CD14-positive monocyte (primary cell): Measurements from ENCODE around the gene ADSS1. TPM values are rescaled to one million over a fixed set of nuclear protein-coding genes. Genes with fewer than 3 reads are reported as not detected.

ENCODE experiments used
- DNase-seq, 3 donors: peaks; one replicate each; pipeline ENCODE4 v3.0.0-alpha.2; 2011 to 2022
- H2AFZ ChIP-seq: 2 replicates; pipeline ENCODE4 v1.6.0; 2012; ENCODE audit warnings: mild to moderate bottlenecking, low read depth, low read length, inconsistent platforms; ENCODE audit not compliant: insufficient read depth, poor library complexity, severe bottlenecking
- H3K27ac ChIP-seq, 2 donors: 1 replicate in 1 of 2; 2 replicates in 1 of 2; pipeline ENCODE4 v1.5.1; 2012 to 2013; ENCODE audit warnings: low read length in 2 of 2, control low read depth in 1 of 2, inconsistent platforms in 1 of 2, low read depth in 1 of 2, mild to moderate bottlenecking in 1 of 2
- H3K27me3 ChIP-seq, 2 donors: one replicate each; pipeline versions ENCODE4 v1.6.0 to v1.6.1; 2011 to 2013; ENCODE audit warnings: low read length in 2 of 2; ENCODE audit not compliant: control insufficient read depth in 2 of 2, insufficient read depth in 2 of 2
- H3K36me3 ChIP-seq, 2 donors: replicated peaks in 1 of 2; 1 replicate in 1 of 2; 2 replicates in 1 of 2; pipeline versions ENCODE4 v1.5.1 to v1.6.1; 2012 to 2013; ENCODE audit warnings: low read length in 2 of 2, control low read depth in 1 of 2, inconsistent platforms in 1 of 2, mild to moderate bottlenecking in 1 of 2; ENCODE audit not compliant: insufficient read depth in 2 of 2, control insufficient read depth in 1 of 2
- H3K4me1 ChIP-seq, 2 donors: 1 replicate in 1 of 2; 2 replicates in 1 of 2; pipeline versions ENCODE4 v1.5.1 to v1.6.1; 2012 to 2013; ENCODE audit warnings: low read length in 2 of 2, control low read depth in 1 of 2, inconsistent platforms in 1 of 2, mild to moderate bottlenecking in 1 of 2, moderate library complexity in 1 of 2; ENCODE audit not compliant: insufficient read depth in 2 of 2, control insufficient read depth in 1 of 2
- H3K4me2 ChIP-seq: replicated peaks from 2 replicates; pipeline ENCODE3; 2012; ENCODE audit warnings: low read length, moderate library complexity, mild to moderate bottlenecking; ENCODE audit not compliant: poor library complexity, severe bottlenecking; ENCODE audit errors: extremely low read depth
- H3K4me3 ChIP-seq, 3 experiments: fragments of 200-600 bp in 1 of 3; sonication (generic) in 1 of 3; replicated peaks in 1 of 3; 1 replicate in 2 of 3; 2 replicates in 1 of 3; pipeline ENCODE4 v1.5.1; 2011 to 2013; ENCODE audit warnings: low read length in 3 of 3, mild to moderate bottlenecking in 3 of 3, control low read depth in 2 of 3, low read depth in 2 of 3, inconsistent platforms in 1 of 3, moderate library complexity in 1 of 3
- H3K79me2 ChIP-seq: 2 replicates; pipeline ENCODE4 v1.6.0; 2012; ENCODE audit warnings: mild to moderate bottlenecking, control low read depth, inconsistent platforms, low read length, moderate library complexity; ENCODE audit not compliant: insufficient read depth
- H3K9ac ChIP-seq: 2 replicates; pipeline ENCODE4 v1.6.0; 2017; ENCODE audit warnings: low read length, mild to moderate bottlenecking; ENCODE audit not compliant: insufficient read depth, poor library complexity, severe bottlenecking
- H3K9me3 ChIP-seq, 2 donors: replicated peaks in 1 of 2; 1 replicate in 1 of 2; 2 replicates in 1 of 2; pipeline versions ENCODE4 v1.5.1 to v1.6.1; 2012 to 2013; ENCODE audit warnings: low read length in 2 of 2, control low read depth in 1 of 2; ENCODE audit not compliant: control insufficient read depth in 1 of 2, insufficient read depth in 1 of 2
- H4K20me1 ChIP-seq: 2 replicates; pipeline ENCODE4 v1.6.0; 2012; ENCODE audit warnings: mild to moderate bottlenecking, low read length, control low read depth, moderate library complexity; ENCODE audit not compliant: insufficient read depth
- H3K27ac Mint-ChIP-seq, 7 donors: one replicate each; pipeline ENCODE4 v1.8.0; 2020; ENCODE audit warnings: mild to moderate bottlenecking in 7 of 7, mixed read lengths in 7 of 7, moderate library complexity in 6 of 7, inconsistent platforms in 2 of 7
- H3K27me3 Mint-ChIP-seq, 3 donors: one replicate each; pipeline ENCODE4 v1.8.0; 2021 to 2022; ENCODE audit warnings: low read depth in 3 of 3, mild to moderate bottlenecking in 3 of 3, mixed read lengths in 3 of 3, moderate library complexity in 3 of 3, inconsistent platforms in 1 of 3
- H3K36me3 Mint-ChIP-seq, 2 donors: one replicate each; pipeline ENCODE4 v1.8.0; 2020; ENCODE audit warnings: mixed read lengths in 2 of 2, inconsistent platforms in 1 of 2, mild to moderate bottlenecking in 1 of 2
- H3K4me1 Mint-ChIP-seq: one replicate; pipeline ENCODE4 v1.8.0; 2020; ENCODE audit warnings: mild to moderate bottlenecking, mixed read lengths
- H3K4me3 Mint-ChIP-seq, 2 donors: one replicate each; pipeline ENCODE4 v1.8.0; 2020; ENCODE audit warnings: mild to moderate bottlenecking in 2 of 2, mixed read lengths in 2 of 2, moderate library complexity in 1 of 2
- H3K9me3 Mint-ChIP-seq, 7 donors: one replicate each; pipeline ENCODE4 v1.8.0; 2020 to 2022; ENCODE audit warnings: mixed read lengths in 7 of 7, mild to moderate bottlenecking in 6 of 7, moderate library complexity in 6 of 7, inconsistent platforms in 2 of 7
- WGBS: methylation state at CpG from one replicate; pipeline ENCODE4 v1.1.5; 2013; ENCODE audit warnings: missing lambda C conversion rate; ENCODE audit not compliant: insufficient coverage; 5-methylcytosine and 5-hydroxymethylcytosine counted together
- intact Hi-C, 2 donors: fragments of 100-400 bp; cut with micrococcal nuclease; formaldehyde crosslinking; loops; one replicate each; pipeline versions ENCODE4 v1.15.0 to v1.15.1; 2023
- polyA plus RNA-seq, 3 donors: library from polyadenylated mRNA; depleted of rRNA in 1 of 3; unstranded in 2 of 3; stranded (reverse) in 1 of 3; fragments of 300-500 nt in 2 of 3; fragments of >200 nt in 1 of 3; fragmentation: Illumina TruSeq in 2 of 3; gene quantifications; 1 replicate in 2 of 3; 2 replicates in 1 of 3; pipeline ENCODE4 v1.2.3, GENCODE V29; 2012 to 2021
- TF ChIP-seq, protein P1 (sequence below): fragments of 200-600 bp; IDR thresholded peaks from one replicate; pipeline ENCODE4 v1.8.0; 2022; ENCODE audit warnings: antibody characterized with exemption, mild to moderate bottlenecking

ADSS1 gene
- polyA plus RNA-seq, 3 donors: 0.61 to 3.7 (median 0.64) TPM

DNA sequence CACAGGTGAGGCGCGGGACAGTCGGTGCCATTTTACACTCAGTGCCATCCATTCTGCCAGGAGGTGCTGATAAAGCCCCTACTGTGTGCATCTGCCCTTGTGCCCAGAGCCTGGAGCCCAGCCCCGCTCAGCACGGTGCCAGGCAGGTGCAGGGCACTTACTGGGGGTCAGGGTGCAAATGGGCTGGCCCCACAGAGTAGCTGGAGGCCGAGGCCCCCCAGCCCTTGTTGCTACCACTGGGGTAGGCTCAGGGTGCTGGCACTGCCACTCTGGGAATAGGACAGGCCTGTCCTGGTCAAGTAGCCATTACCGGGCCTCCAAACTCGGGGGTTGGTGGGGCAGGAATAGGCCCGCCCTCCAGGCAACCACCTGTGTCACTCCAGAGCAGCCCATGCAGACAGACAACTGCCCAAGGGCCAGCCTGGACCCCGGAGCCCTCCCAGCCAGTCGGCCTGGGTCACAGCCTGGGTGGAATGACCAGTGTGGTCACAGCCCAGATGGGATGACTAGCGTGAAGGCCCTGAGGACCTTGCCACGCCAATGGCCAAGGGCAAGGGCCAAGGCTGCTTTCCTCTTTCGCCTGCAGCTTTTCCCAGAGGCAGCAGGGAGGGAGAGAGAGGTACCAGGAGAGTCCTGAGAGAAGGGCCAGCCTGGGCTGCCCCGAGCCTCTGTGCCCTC is 31.6 kb upstream of the ADSS1 start:
- no peaks in the 10 kb centered on the region for H3K9me3 ChIP-seq
- Mint-ChIP-seq H3K27me3 (peaks cover 7 to 9% (median 8%) of the 10 kb centered on the region in 3 donors), H3K4me3 (no peak overlapping the region), H3K9me3 (no peaks in the 10 kb centered on the region), H3K27ac (no peak overlapping the region), H3K4me1 (peaks cover 48% of the 10 kb centered on the region), H3K36me3 (peaks cover 6 to 11% of the 10 kb centered on the region in 2 donors)
- DNase-seq: no peak
- H3K4me2 ChIP-seq: no peak overlapping the region
- 97% methylated on average over 13 of the region's 15 CpGs for WGBS
- intact Hi-C loops: no loop called here
- peaks cover 0 to 12% of the 10 kb centered on the region in 2 donors for H3K27me3 ChIP-seq
- no peaks in the 10 kb centered on the region for H3K36me3 ChIP-seq
- peaks cover 22% of the 10 kb centered on the region for H3K79me2 ChIP-seq
- no peak overlapping the region for H3K4me3 ChIP-seq
- TF ChIP-seq, protein P1, sequence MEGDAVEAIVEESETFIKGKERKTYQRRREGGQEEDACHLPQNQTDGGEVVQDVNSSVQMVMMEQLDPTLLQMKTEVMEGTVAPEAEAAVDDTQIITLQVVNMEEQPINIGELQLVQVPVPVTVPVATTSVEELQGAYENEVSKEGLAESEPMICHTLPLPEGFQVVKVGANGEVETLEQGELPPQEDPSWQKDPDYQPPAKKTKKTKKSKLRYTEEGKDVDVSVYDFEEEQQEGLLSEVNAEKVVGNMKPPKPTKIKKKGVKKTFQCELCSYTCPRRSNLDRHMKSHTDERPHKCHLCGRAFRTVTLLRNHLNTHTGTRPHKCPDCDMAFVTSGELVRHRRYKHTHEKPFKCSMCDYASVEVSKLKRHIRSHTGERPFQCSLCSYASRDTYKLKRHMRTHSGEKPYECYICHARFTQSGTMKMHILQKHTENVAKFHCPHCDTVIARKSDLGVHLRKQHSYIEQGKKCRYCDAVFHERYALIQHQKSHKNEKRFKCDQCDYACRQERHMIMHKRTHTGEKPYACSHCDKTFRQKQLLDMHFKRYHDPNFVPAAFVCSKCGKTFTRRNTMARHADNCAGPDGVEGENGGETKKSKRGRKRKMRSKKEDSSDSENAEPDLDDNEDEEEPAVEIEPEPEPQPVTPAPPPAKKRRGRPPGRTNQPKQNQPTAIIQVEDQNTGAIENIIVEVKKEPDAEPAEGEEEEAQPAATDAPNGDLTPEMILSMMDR: no peak
- H3K9ac ChIP-seq: no peak overlapping the region
- H4K20me1 ChIP-seq: peaks cover 56% of the 10 kb centered on the region
- no peak overlapping the region for H3K27ac ChIP-seq
- no peak overlapping the region for H2AFZ ChIP-seq
- peaks cover 39 to 64% of the 10 kb centered on the region in 2 donors for H3K4me1 ChIP-seq

DNA sequence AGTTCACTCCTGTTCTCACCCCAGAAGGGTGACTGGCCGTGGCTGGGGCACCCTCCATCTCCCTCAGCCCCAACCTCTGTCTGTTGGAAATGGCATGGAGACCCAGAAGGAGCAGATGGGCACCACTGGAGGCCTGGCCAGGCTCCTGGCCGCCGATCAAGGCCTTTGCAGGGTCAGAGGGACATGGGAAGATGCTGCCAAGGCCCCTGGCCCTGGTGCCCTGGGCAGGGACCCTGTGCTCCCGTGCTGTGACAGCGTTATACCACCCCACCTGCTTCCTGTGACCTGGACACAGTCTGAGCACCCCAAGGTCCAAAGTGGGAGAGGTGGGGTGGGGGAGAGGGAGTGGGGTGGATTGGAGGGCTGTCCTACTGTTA is 31.1 kb upstream of the ADSS1 start:
- peak overlapping the region in 1 of 7 donors; percentile 54 for H3K27ac Mint-ChIP-seq
- TF ChIP-seq, protein P1: no peak
- no peaks in the 10 kb centered on the region for H3K9me3 ChIP-seq
- WGBS: 90% methylated on average over 3 of the region's 5 CpGs
- no peak overlapping the region for H3K4me3 Mint-ChIP-seq
- H3K9ac ChIP-seq: no peak overlapping the region
- no peaks in the 10 kb centered on the region for H3K36me3 ChIP-seq
- H3K4me1 Mint-ChIP-seq: peaks cover 45% of the 10 kb centered on the region
- H2AFZ ChIP-seq: no peak overlapping the region
- H3K27me3 Mint-ChIP-seq: peaks cover 5 to 8% (median 6%) of the 10 kb centered on the region in 3 donors
- no peak for DNase-seq
- peaks cover 61% of the 10 kb centered on the region for H4K20me1 ChIP-seq
- intact Hi-C loops: no loop called here
- peaks cover 0 to 1% (median 0%) of the 10 kb centered on the region in 7 donors for H3K9me3 Mint-ChIP-seq
- H3K79me2 ChIP-seq: peaks cover 22% of the 10 kb centered on the region
- H3K36me3 Mint-ChIP-seq: peaks cover 6 to 11% of the 10 kb centered on the region in 2 donors
- H3K4me1 ChIP-seq: peaks cover 34 to 59% of the 10 kb centered on the region in 2 donors
- no peak overlapping the region for H3K27ac ChIP-seq
- no peak overlapping the region for H3K4me3 ChIP-seq
- peaks cover 0 to 10% of the 10 kb centered on the region in 2 donors for H3K27me3 ChIP-seq
- H3K4me2 ChIP-seq: no peak overlapping the region
